HepG2 (cell line): ENCODE results near the gene TULP4. TPM values are rescaled to one million over a fixed set of nuclear protein-coding genes. Genes with fewer than 3 reads are reported as not detected.
"Not testable (repeated sequence)": the region's sequence is repeated elsewhere in the genome, so short reads cannot be mapped to it uniquely, and the experiment has no call there.

Experiments used
- ARNTL ChIP-seq: sonication (generic); formaldehyde crosslinking; IDR thresholded peaks from 2 replicates; pipeline ENCODE4 v1.4.0; 2020; ENCODE audit warnings: mild to moderate bottlenecking, missing genetic modification reagents
- CEBPG ChIP-seq: IDR thresholded peaks from 2 replicates; pipeline ENCODE4 v1.6.1; 2016
- DPF2 ChIP-seq: sonication (generic); formaldehyde crosslinking; IDR thresholded peaks from 2 replicates; pipeline ENCODE4 v1.4.0; 2020; ENCODE audit warnings: mild to moderate bottlenecking, low read depth, missing genetic modification reagents, borderline replicate concordance
- FOXA1 ChIP-seq, 2 experiments: fragments of 450-650 bp in 1 of 2; sonication (generic) in 1 of 2; formaldehyde crosslinking in 1 of 2; IDR thresholded peaks; 2 replicates each; pipeline versions ENCODE4 v1.4.0 to v1.6.1; 2016 to 2020; ENCODE audit warnings: missing genetic modification reagents in 1 of 2
- FOXO1 ChIP-seq: sonication (generic); formaldehyde crosslinking; IDR thresholded peaks from 2 replicates; pipeline ENCODE4 v1.4.0; 2020; ENCODE audit warnings: missing genetic modification reagents
- IRF2 ChIP-seq: IDR thresholded peaks from 2 replicates; pipeline ENCODE4 v1.6.1; 2018; ENCODE audit warnings: missing genetic modification reagents, missing compliant biosample characterization
- NCOA2 ChIP-seq: sonication (generic); formaldehyde crosslinking; IDR thresholded peaks from 2 replicates; pipeline ENCODE4 v1.8.0; 2022; ENCODE audit warnings: inconsistent platforms
- SAP130 ChIP-seq: IDR thresholded peaks from 2 replicates; pipeline ENCODE4 v1.6.1; 2016; ENCODE audit warnings: low read depth
- SIX4 ChIP-seq: sonication (generic); formaldehyde crosslinking; IDR thresholded peaks from 2 replicates; pipeline ENCODE4 v1.4.0; 2020; ENCODE audit warnings: missing genetic modification reagents
- SOX5 ChIP-seq: IDR thresholded peaks from 2 replicates; pipeline ENCODE4 v1.6.1; 2016; ENCODE audit warnings: borderline replicate concordance
- TARDBP ChIP-seq: sonication (generic); formaldehyde crosslinking; IDR thresholded peaks from 2 replicates; pipeline ENCODE4 v1.8.0; 2022; ENCODE audit warnings: mild to moderate bottlenecking, missing genetic modification reagents
- TEAD3 ChIP-seq: optimal IDR thresholded peaks from 2 replicates; pipeline ENCODE3; 2016; ENCODE audit warnings: borderline replicate concordance
- ZNF614 ChIP-seq: IDR thresholded peaks from 2 replicates; pipeline ENCODE4 v1.6.1; 2018; ENCODE audit warnings: missing biosample characterization, missing genetic modification reagents, inconsistent platforms, borderline replicate concordance
- ZNF878 ChIP-seq: sonication (generic); formaldehyde crosslinking; IDR thresholded peaks from 2 replicates; pipeline ENCODE4 v1.8.1; 2023; ENCODE audit warnings: mild to moderate bottlenecking, missing genetic modification reagents, moderate library complexity
- polyA plus RNA-seq, 8 experiments: library from polyadenylated mRNA; depleted of rRNA in 3 of 8; stranded (reverse) in 7 of 8; unstranded in 1 of 8; fragments of >200 nt; fragmentation: Illumina TruSeq in 4 of 8; extraction: Trizol in 4 of 8; gene quantifications; 2 replicates each; pipeline versions ENCODE4 v1.2.1 to v1.2.3, GENCODE V29; 2011 to 2016; ENCODE audit warnings: low read depth in 4 of 8, missing spikeins in 1 of 8, mixed read lengths in 1 of 8; ENCODE audit not compliant: insufficient read depth in 1 of 8
- total RNA-seq, 5 experiments: library from RNA; depleted of rRNA; stranded (reverse); fragments of >200 nt; fragmentation: Illumina TruSeq; extraction: Trizol; gene quantifications; 2 replicates each; pipeline ENCODE4 v1.2.3, GENCODE V29; 2016; ENCODE audit warnings: low read depth in 1 of 5
- TF ChIP-seq, protein P1 (sequence below): sonication (generic); formaldehyde crosslinking; IDR thresholded peaks from 2 replicates; pipeline ENCODE4 v1.4.0; 2020; ENCODE audit warnings: mild to moderate bottlenecking, missing genetic modification reagents, borderline replicate concordance
- TF ChIP-seq, protein P2 (sequence below): sonication (generic); formaldehyde crosslinking; IDR thresholded peaks from 2 replicates; pipeline ENCODE4 v1.4.0; 2020; ENCODE audit warnings: missing genetic modification reagents, borderline replicate concordance
- TF ChIP-seq, protein P3 (sequence below): sonication (generic); formaldehyde crosslinking; IDR thresholded peaks from 2 replicates; pipeline ENCODE4 v1.4.0; 2020; ENCODE audit warnings: missing genetic modification reagents

The TULP4 gene
- total and polyA plus RNA-seq, 2 of the 13 experiments (the other 11 are each of a cell fraction or from before 2014, with no cell fraction given) = 21.1 to 122 TPM

DNA sequence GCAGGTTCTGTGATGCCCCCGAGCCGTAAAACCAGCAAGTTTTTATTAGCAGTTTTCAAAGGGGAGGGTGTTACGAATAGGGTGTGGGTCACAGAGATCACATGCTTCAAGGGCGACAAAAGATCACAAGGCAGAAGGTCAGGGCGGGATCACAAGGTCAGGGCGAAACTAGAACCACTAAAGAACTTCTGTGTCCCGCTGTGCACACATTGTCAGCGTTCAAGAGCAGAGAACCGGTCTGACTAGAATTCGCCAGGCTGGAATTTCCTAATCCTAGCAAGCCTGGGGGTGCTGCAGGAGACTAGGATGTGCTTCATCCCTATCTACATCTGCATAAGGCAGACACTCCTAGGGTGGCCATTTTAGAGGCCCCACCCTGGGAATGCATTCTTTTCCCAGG lies 26.9 kb downstream of the TULP4 start (continued):
- TF ChIP-seq TEAD3 (CRISPR knock-in tag) (peak; percentile 70), FOXO1 (CRISPR knock-in tag) (peak; percentile 44; the same call in 1 of the 2 replicates), ZNF614 (peak; percentile 15; the same call in 1 of the 2 replicates), SOX5 (CRISPR knock-in tag) (peak; percentile 47; the same call in 1 of the 2 replicates), DPF2 (peak; percentile 21; the same call in 1 of the 2 replicates), TARDBP (CRISPR knock-in tag) (peak; percentile 25; the same call in 1 of the 2 replicates), CEBPG (CRISPR knock-in tag) (0 out of 2 replicates have a peak, but pooled peaks have one; percentile 34), SIX4 (CRISPR knock-in tag) (peak; percentile 37; the same call in 1 of the 2 replicates), ARNTL (CRISPR knock-in tag) (peak; percentile 45; the same call in 1 of the 2 replicates), IRF2 (CRISPR knock-in tag) (peak; percentile 30; the same call in 1 of the 2 replicates), NCOA2 (peak; percentile 72), FOXA1 (CRISPR knock-in tag; IDR thresholded peaks at IDR 0.05) (peak; percentile 67), ZNF878 (CRISPR knock-in tag) (peak; percentile 69; the same call in 1 of the 2 replicates), SAP130 (CRISPR knock-in tag) (peak; percentile 78)
- TF ChIP-seq, protein P1, sequence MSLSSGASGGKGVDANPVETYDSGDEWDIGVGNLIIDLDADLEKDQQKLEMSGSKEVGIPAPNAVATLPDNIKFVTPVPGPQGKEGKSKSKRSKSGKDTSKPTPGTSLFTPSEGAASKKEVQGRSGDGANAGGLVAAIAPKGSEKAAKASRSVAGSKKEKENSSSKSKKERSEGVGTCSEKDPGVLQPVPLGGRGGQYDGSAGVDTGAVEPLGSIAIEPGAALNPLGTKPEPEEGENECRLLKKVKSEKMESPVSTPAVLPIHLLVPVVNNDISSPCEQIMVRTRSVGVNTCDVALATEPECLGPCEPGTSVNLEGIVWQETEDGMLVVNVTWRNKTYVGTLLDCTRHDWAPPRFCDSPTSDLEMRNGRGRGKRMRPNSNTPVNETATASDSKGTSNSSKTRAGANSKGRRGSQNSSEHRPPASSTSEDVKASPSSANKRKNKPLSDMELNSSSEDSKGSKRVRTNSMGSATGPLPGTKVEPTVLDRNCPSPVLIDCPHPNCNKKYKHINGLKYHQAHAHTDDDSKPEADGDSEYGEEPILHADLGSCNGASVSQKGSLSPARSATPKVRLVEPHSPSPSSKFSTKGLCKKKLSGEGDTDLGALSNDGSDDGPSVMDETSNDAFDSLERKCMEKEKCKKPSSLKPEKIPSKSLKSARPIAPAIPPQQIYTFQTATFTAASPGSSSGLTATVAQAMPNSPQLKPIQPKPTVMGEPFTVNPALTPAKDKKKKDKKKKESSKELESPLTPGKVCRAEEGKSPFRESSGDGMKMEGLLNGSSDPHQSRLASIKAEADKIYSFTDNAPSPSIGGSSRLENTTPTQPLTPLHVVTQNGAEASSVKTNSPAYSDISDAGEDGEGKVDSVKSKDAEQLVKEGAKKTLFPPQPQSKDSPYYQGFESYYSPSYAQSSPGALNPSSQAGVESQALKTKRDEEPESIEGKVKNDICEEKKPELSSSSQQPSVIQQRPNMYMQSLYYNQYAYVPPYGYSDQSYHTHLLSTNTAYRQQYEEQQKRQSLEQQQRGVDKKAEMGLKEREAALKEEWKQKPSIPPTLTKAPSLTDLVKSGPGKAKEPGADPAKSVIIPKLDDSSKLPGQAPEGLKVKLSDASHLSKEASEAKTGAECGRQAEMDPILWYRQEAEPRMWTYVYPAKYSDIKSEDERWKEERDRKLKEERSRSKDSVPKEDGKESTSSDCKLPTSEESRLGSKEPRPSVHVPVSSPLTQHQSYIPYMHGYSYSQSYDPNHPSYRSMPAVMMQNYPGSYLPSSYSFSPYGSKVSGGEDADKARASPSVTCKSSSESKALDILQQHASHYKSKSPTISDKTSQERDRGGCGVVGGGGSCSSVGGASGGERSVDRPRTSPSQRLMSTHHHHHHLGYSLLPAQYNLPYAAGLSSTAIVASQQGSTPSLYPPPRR (CRISPR knock-in tag) = peak; percentile 47; the same call in 1 of the 2 replicates
- TF ChIP-seq, protein P2, sequence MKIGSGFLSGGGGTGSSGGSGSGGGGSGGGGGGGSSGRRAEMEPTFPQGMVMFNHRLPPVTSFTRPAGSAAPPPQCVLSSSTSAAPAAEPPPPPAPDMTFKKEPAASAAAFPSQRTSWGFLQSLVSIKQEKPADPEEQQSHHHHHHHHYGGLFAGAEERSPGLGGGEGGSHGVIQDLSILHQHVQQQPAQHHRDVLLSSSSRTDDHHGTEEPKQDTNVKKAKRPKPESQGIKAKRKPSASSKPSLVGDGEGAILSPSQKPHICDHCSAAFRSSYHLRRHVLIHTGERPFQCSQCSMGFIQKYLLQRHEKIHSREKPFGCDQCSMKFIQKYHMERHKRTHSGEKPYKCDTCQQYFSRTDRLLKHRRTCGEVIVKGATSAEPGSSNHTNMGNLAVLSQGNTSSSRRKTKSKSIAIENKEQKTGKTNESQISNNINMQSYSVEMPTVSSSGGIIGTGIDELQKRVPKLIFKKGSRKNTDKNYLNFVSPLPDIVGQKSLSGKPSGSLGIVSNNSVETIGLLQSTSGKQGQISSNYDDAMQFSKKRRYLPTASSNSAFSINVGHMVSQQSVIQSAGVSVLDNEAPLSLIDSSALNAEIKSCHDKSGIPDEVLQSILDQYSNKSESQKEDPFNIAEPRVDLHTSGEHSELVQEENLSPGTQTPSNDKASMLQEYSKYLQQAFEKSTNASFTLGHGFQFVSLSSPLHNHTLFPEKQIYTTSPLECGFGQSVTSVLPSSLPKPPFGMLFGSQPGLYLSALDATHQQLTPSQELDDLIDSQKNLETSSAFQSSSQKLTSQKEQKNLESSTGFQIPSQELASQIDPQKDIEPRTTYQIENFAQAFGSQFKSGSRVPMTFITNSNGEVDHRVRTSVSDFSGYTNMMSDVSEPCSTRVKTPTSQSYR = peak; percentile 12; the same call in 1 of the 2 replicates
- TF ChIP-seq, protein P3, sequence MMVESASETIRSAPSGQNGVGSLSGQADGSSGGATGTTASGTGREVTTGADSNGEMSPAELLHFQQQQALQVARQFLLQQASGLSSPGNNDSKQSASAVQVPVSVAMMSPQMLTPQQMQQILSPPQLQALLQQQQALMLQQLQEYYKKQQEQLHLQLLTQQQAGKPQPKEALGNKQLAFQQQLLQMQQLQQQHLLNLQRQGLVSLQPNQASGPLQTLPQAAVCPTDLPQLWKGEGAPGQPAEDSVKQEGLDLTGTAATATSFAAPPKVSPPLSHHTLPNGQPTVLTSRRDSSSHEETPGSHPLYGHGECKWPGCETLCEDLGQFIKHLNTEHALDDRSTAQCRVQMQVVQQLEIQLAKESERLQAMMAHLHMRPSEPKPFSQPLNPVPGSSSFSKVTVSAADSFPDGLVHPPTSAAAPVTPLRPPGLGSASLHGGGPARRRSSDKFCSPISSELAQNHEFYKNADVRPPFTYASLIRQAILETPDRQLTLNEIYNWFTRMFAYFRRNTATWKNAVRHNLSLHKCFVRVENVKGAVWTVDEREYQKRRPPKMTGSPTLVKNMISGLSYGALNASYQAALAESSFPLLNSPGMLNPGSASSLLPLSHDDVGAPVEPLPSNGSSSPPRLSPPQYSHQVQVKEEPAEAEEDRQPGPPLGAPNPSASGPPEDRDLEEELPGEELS (CRISPR knock-in tag) = peak; percentile 65
- not testable (repeated sequence) for TF ChIP-seq FOXA1 (IDR thresholded peaks at IDR 0.05)
